K562 (cell line): ENCODE results near the gene C22orf42. TPM values are rescaled to one million over a fixed set of nuclear protein-coding genes. Genes with fewer than 3 reads are reported as not detected.
"Not testable (repeated sequence)": the region's sequence is repeated elsewhere in the genome, so short reads cannot be mapped to it uniquely, and the experiment has no call there.

Experiments used
- ATAC-seq: fragments of 200-7000 bp; cut with Tn5 transposase; 3 replicates; pipeline ENCODE4 v1.9.1; 2020; ENCODE audit warnings: moderate library complexity
- BruUV-seq: library from RNA; stranded (reverse); fragments of 400-500 nt; replicated peaks from 2 replicates; lab custom pipeline; 2021; lab: Mats Ljungman, UMichigan
- CTCF ChIA-PET: fragments of 300-600 bp; formaldehyde crosslinking; extraction: SDS; loops from one replicate; lab custom pipeline; 2021; ENCODE audit warnings: low intra/inter-chr PET ratio; lab: Yijun Ruan, JAX
- POLR2A ChIA-PET: fragments of 300-600, 350-650 bp; sonication (Branson Sonifier 250); formaldehyde crosslinking; extraction: SDS; loops from one replicate; lab custom pipeline; 2021; ENCODE audit warnings: antibody characterized with exemption, inconsistent platforms; lab: Yijun Ruan, JAX
- DNase-seq, 4 experiments: peaks; one replicate each; pipeline versions ENCODE4 v3.0.0 to v3.0.0-alpha.2; 2011 to 2018; ENCODE audit warnings: low spot score in 3 of 4, mixed read lengths in 3 of 4; ENCODE audit errors: extremely low read depth in 1 of 4
- FAIRE-seq: peaks from 2 replicates; lab custom pipeline; 2011; peaks lifted over from hg19 to GRCh38; lab: Jason Lieb, UNC
- H2AFZ ChIP-seq: 2 replicates; pipeline ENCODE4 v1.6.0; 2011; ENCODE audit warnings: low read depth, low read length, control low read depth, inconsistent platforms
- H3K27ac ChIP-seq: fragments of 200-600 bp; 3 replicates; pipeline ENCODE4 v1.8.0; 2011; ENCODE audit warnings: low read depth, mild to moderate bottlenecking, control low read depth, inconsistent platforms, low read length, moderate library complexity, mixed read lengths; ENCODE audit errors: extremely low read depth
- H3K27me3 ChIP-seq, 2 experiments: fragments of 300-600 bp in 1 of 2; 2 replicates in 1 of 2; 3 replicates in 1 of 2; pipeline versions ENCODE4 v1.6.0 to v1.8.0; 2011; ENCODE audit warnings: inconsistent platforms in 2 of 2, low read length in 2 of 2, mild to moderate bottlenecking in 1 of 2, mixed read lengths in 1 of 2, moderate library complexity in 1 of 2; ENCODE audit not compliant: control insufficient read depth in 2 of 2, insufficient read depth in 2 of 2
- H3K36me3 ChIP-seq: fragments of 300-600 bp; 3 replicates; pipeline ENCODE4 v1.8.0; 2011; ENCODE audit warnings: mild to moderate bottlenecking, low read length, inconsistent platforms; ENCODE audit not compliant: control insufficient read depth, insufficient read depth
- H3K4me1 ChIP-seq, 2 experiments: fragments of 200-600 bp in 1 of 2; replicated peaks in 1 of 2; 2 replicates in 1 of 2; 3 replicates in 1 of 2; pipeline versions ENCODE4 v1.5.1 to v1.8.0; 2011; ENCODE audit warnings: inconsistent platforms in 2 of 2, low read length in 2 of 2, mild to moderate bottlenecking in 1 of 2, mixed read lengths in 1 of 2, moderate library complexity in 1 of 2; ENCODE audit not compliant: control insufficient read depth in 2 of 2, insufficient read depth in 2 of 2
- H3K4me2 ChIP-seq: 2 replicates; pipeline ENCODE4 v1.6.1; 2011; ENCODE audit warnings: low read length, control low read depth, inconsistent platforms, mixed read lengths; ENCODE audit not compliant: insufficient read depth
- H3K4me3 ChIP-seq: fragments of 200-600 bp; sonication (generic), shearing (Covaris generic); 2 replicates; pipeline ENCODE4 v1.5.1; 2016; ENCODE audit warnings: control low read depth, inconsistent platforms
- H3K79me2 ChIP-seq: fragments of 200-600 bp; 3 replicates; pipeline ENCODE4 v1.8.0; 2011; ENCODE audit warnings: low read length, inconsistent platforms; ENCODE audit not compliant: control insufficient read depth, insufficient read depth
- H3K9ac ChIP-seq, 2 experiments: 2 replicates each; pipeline versions ENCODE4 v1.6.0 to v1.6.1; 2011; ENCODE audit warnings: low read depth in 2 of 2, low read length in 2 of 2, control low read depth in 1 of 2, inconsistent platforms in 1 of 2, mild to moderate bottlenecking in 1 of 2, mixed read lengths in 1 of 2; ENCODE audit not compliant: insufficient read depth in 1 of 2
- H3K9me1 ChIP-seq: one replicate; pipeline ENCODE4 v1.6.0; 2011; ENCODE audit warnings: inconsistent platforms, mild to moderate bottlenecking, low read length, moderate library complexity; ENCODE audit not compliant: control insufficient read depth, insufficient read depth
- H3K9me3 ChIP-seq: replicated peaks from 2 replicates; pipeline ENCODE4 v1.5.1; 2011; ENCODE audit warnings: low read depth, low read length, inconsistent platforms; ENCODE audit not compliant: control insufficient read depth, insufficient read depth
- H4K20me1 ChIP-seq: replicated peaks from 2 replicates; pipeline ENCODE4 v1.6.1; 2011; ENCODE audit warnings: low read length, inconsistent platforms, mixed read lengths; ENCODE audit not compliant: control insufficient read depth, insufficient read depth
- CTCF ChIP-seq, 3 experiments: IDR thresholded peaks in 2 of 3; conservative IDR thresholded peaks in 1 of 3; 2 replicates each; pipeline ENCODE4 v1.5.1; 2011 to 2012; ENCODE audit warnings: low read length in 3 of 3, mild to moderate bottlenecking in 3 of 3, control low read depth in 2 of 3, improper control_type of control experiment in 1 of 3, inconsistent platforms in 1 of 3, low read depth in 1 of 3, mixed read lengths in 1 of 3, moderate library complexity in 1 of 3; ENCODE audit not compliant: insufficient read depth in 2 of 3
- WGBS: fragments of 100-300 bp; shearing (Covaris generic); methylation state at CpG from one replicate; pipeline ENCODE4 v1.1.6; 2016; ENCODE audit warnings: low coverage, mixed read lengths; ENCODE audit not compliant: insufficient coverage; ENCODE audit errors: missing lambda C conversion rate; 5-methylcytosine and 5-hydroxymethylcytosine counted together
- in situ Hi-C: fragments of 300-500 bp; cut with MboI; formaldehyde crosslinking; loops from 4 replicates; pipeline ENCODE4 v1.15.0; 2018; ENCODE audit warnings: inconsistent platforms, mixed read lengths
- intact Hi-C: fragments of 100-400 bp; cut with micrococcal nuclease; formaldehyde crosslinking; loops from 2 replicates; pipeline ENCODE4 v1.14.2; 2022
- polyA plus RNA-seq, 8 experiments: library from polyadenylated mRNA; depleted of rRNA in 4 of 8; stranded (reverse) in 5 of 8; unstranded in 3 of 8; fragments of >200 nt; fragmentation: Nextera tagmentation in 2 of 8; fragmentation: Illumina TruSeq in 1 of 8; extraction: Ambion mirVana in 2 of 8; extraction: Trizol in 1 of 8; gene quantifications; 2 replicates each; pipeline versions ENCODE4 v1.2.1 to v1.2.3, GENCODE V29; 2011 to 2014; ENCODE audit warnings: inconsistent platforms in 1 of 8, missing spikeins in 1 of 8
- total RNA-seq, 7 experiments: library from RNA; depleted of rRNA in 6 of 7; stranded (reverse); fragments of >200 nt in 6 of 7; fragmentation: Illumina TruSeq in 2 of 7; extraction: Trizol in 2 of 7; gene quantifications; 2 replicates each; pipeline versions ENCODE4 v1.2.1 to v1.2.3, GENCODE V29; 2011 to 2021; ENCODE audit warnings: low replicate concordance in 1 of 7

Gene C22orf42
- total and polyA plus RNA-seq, 9 of the 15 experiments (the other 6 are each of a cell fraction or from before 2014, with no cell fraction given): not detected

DNA sequence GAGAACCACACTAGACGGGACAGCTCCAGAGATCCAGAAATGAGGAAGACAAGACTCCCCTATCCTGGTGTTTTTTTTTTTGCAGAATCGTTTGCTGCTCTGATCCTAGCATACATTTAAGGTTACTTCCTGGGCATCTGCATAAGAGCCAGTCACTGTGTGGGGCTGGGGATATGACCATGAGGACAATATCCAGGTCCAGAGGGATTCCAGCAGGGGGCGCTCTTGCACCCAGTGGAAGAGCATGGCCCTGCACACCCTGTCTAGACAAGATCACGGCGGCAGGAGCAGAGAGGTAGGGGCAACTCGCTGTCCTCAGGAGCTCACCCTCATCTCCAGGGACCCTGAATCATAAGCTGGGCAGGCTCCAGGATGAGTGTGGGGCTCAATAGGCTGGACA is 18.4 kb downstream of the C22orf42 start:
- intact Hi-C loops, H3K4me1 ChIP-seq, H3K36me3 ChIP-seq, H3K4me2 ChIP-seq, H4K20me1 ChIP-seq, H3K9ac ChIP-seq, H2AFZ ChIP-seq, POLR2A ChIA-PET, H3K4me3 ChIP-seq, CTCF ChIA-PET, in situ Hi-C loops, H3K79me2 ChIP-seq, BruUV-seq, H3K9me1 ChIP-seq, H3K27me3 ChIP-seq, H3K27ac ChIP-seq, H3K9me3 ChIP-seq: not testable (repeated sequence)
- DNase-seq (peak in 1 of 4 experiments; percentile 8), FAIRE-seq (peak; percentile 93), ATAC-seq (peak; percentile 98)
- 0% methylated on average over 2 of the region's 6 CpGs for WGBS
- TF ChIP-seq CTCF (IDR thresholded peaks at IDR 0.05 in 2 of 3, conservative IDR thresholded peaks at IDR 0.05 in 1 of 3; ENCODE audit: insufficient read depth in 2 of 3, low read depth in 1 of 3, low read length in 3 of 3): peak; percentile 39 to 49 (median 46)

- H3K27ac ChIP-seq, H4K20me1 ChIP-seq, H3K4me2 ChIP-seq, H3K36me3 ChIP-seq, H3K9ac ChIP-seq, in situ Hi-C loops, BruUV-seq, POLR2A ChIA-PET, H3K27me3 ChIP-seq, CTCF ChIA-PET, H3K4me1 ChIP-seq, H2AFZ ChIP-seq, ATAC-seq, intact Hi-C loops, H3K79me2 ChIP-seq, FAIRE-seq, DNase-seq, H3K9me1 ChIP-seq, H3K4me3 ChIP-seq, H3K9me3 ChIP-seq: not testable (repeated sequence)
- WGBS: 0% methylated on average over 1 of the region's 1 CpG
Measured at GRCh38 chr22:32138576-32138975, 20.5 kb downstream of the C22orf42 start.
